Measurements from ENCODE around the gene NOL4L.

NOL4L gene

GRCh38 chr20:32435449-32436107, 149.6 kb downstream of the NOL4L start:
- TF ChIP-seq CTCF (IDR thresholded peaks at IDR 0.05; ENCODE audit: control insufficient read depth, extremely low read depth, insufficient read depth), result no peak
- H3K4me3 ChIP-seq (ENCODE audit: low read depth, low read length), result no peak overlapping the region
- no peak for DNase-seq (ENCODE audit: low read depth)

GRCh38 chr20:32434434-32434833, 150.7 kb downstream of the NOL4L start:
- H3K4me3 ChIP-seq (ENCODE audit: low read depth, low read length), result no peak overlapping the region
- DNase-seq (ENCODE audit: low read depth), result no peak
- TF ChIP-seq CTCF (IDR thresholded peaks at IDR 0.05; ENCODE audit: control insufficient read depth, extremely low read depth, insufficient read depth), result no peak

GRCh38 chr20:32433311-32434021, 151.7 kb downstream of the NOL4L start:
- H3K4me3 ChIP-seq (ENCODE audit: low read depth, low read length), result no peak overlapping the region
- TF ChIP-seq CTCF (IDR thresholded peaks at IDR 0.05; ENCODE audit: control insufficient read depth, extremely low read depth, insufficient read depth), result no peak
- DNase-seq (ENCODE audit: low read depth), result no peak

GRCh38 chr20:32432277-32432676, 152.9 kb downstream of the NOL4L start:
- TF ChIP-seq CTCF (IDR thresholded peaks at IDR 0.05; ENCODE audit: control insufficient read depth, extremely low read depth, insufficient read depth), result no peak
- no peak overlapping the region for H3K4me3 ChIP-seq (ENCODE audit: low read depth, low read length)
- DNase-seq (ENCODE audit: low read depth), result peak; percentile 69

- H3K4me3 ChIP-seq (ENCODE audit: low read depth, low read length), result no peak overlapping the region
Measured at GRCh38 chr20:32431457-32431856, 153.7 kb downstream of the NOL4L start.

GRCh38 chr20:32429745-32430360, 155.3 kb downstream of the NOL4L start:
- no peak overlapping the region for H3K4me3 ChIP-seq (ENCODE audit: low read depth, low read length)
- no peak for TF ChIP-seq CTCF (IDR thresholded peaks at IDR 0.05; ENCODE audit: control insufficient read depth, extremely low read depth, insufficient read depth)
- no peak for DNase-seq (ENCODE audit: low read depth)

More at GRCh38 chr20:32431457-32431856, 153.7 kb downstream of the NOL4L start:
- TF ChIP-seq CTCF (IDR thresholded peaks at IDR 0.05; ENCODE audit: control insufficient read depth, extremely low read depth, insufficient read depth), result no peak
- no peak for DNase-seq (ENCODE audit: low read depth)

Measured in LNCaP clone FGC (cell line).